ENCODE data around the gene LBR. TPM values are rescaled to one million over a fixed set of nuclear protein-coding genes. Genes with fewer than 3 reads are reported as not detected.

Gene LBR
- total RNA-seq, 1 donor from 2014 or later = 37.1 TPM

- H3K27me3 ChIP-seq (ENCODE audit: control insufficient read depth, insufficient read depth, low read length) = no peaks in the 10 kb centered on the region
- no peaks in the 10 kb centered on the region for H3K36me3 ChIP-seq (ENCODE audit: control insufficient read depth, insufficient read depth, low read length)
- DNase-seq (ENCODE audit: low read depth) = no peak
- TF ChIP-seq CTCF (IDR thresholded peaks at IDR 0.05; ENCODE audit: insufficient read depth, low read length, poor library complexity, severe bottlenecking) = no peak
- no peak overlapping the region for H3K4me3 ChIP-seq (ENCODE audit: low read depth, low read length)
Measured at GRCh38 chr1:225460021-225460736, 32.3 kb upstream of the LBR start.

GRCh38 chr1:225458222-225458631 lies 30.4 kb upstream of the LBR start:
- DNase-seq (ENCODE audit: low read depth) = no peak
- H3K36me3 ChIP-seq (ENCODE audit: control insufficient read depth, insufficient read depth, low read length) = no peaks in the 10 kb centered on the region
- no peak for TF ChIP-seq CTCF (IDR thresholded peaks at IDR 0.05; ENCODE audit: insufficient read depth, low read length, poor library complexity, severe bottlenecking)
- H3K27me3 ChIP-seq (ENCODE audit: control insufficient read depth, insufficient read depth, low read length) = no peaks in the 10 kb centered on the region
- H3K4me3 ChIP-seq (ENCODE audit: low read depth, low read length) = no peak overlapping the region

GRCh38 chr1:225454733-225455132 lies 26.9 kb upstream of the LBR start:
- Histone ChIP-seq H3K36me3 (ENCODE audit: control insufficient read depth, insufficient read depth, low read length) (no peaks in the 10 kb centered on the region), H3K27me3 (ENCODE audit: control insufficient read depth, insufficient read depth, low read length) (no peaks in the 10 kb centered on the region), H3K4me3 (ENCODE audit: low read depth, low read length) (no peak overlapping the region)
- DNase-seq (ENCODE audit: low read depth) = peak; percentile 90
- TF ChIP-seq CTCF (IDR thresholded peaks at IDR 0.05; ENCODE audit: insufficient read depth, low read length, poor library complexity, severe bottlenecking) = no peak

- no peak for DNase-seq (ENCODE audit: low read depth)
- Histone ChIP-seq H3K27me3 (ENCODE audit: control insufficient read depth, insufficient read depth, low read length) (no peaks in the 10 kb centered on the region), H3K4me3 (ENCODE audit: low read depth, low read length) (no peak overlapping the region), H3K36me3 (ENCODE audit: control insufficient read depth, insufficient read depth, low read length) (no peaks in the 10 kb centered on the region)
- TF ChIP-seq CTCF (IDR thresholded peaks at IDR 0.05; ENCODE audit: insufficient read depth, low read length, poor library complexity, severe bottlenecking) = no peak
Measured at GRCh38 chr1:225453797-225454648, 26.2 kb upstream of the LBR start.

GRCh38 chr1:225451840-225452515 lies 24.1 kb upstream of the LBR start:
- Histone ChIP-seq H3K36me3 (ENCODE audit: control insufficient read depth, insufficient read depth, low read length) (no peaks in the 10 kb centered on the region), H3K4me3 (ENCODE audit: low read depth, low read length) (no peak overlapping the region), H3K27me3 (ENCODE audit: control insufficient read depth, insufficient read depth, low read length) (no peaks in the 10 kb centered on the region)
- DNase-seq (ENCODE audit: low read depth) = no peak
- TF ChIP-seq CTCF (IDR thresholded peaks at IDR 0.05; ENCODE audit: insufficient read depth, low read length, poor library complexity, severe bottlenecking) = no peak
